ENCODE measurements around the gene SFMBT2. TPM values are rescaled to one million over a fixed set of nuclear protein-coding genes. Genes with fewer than 3 reads are reported as not detected.

Gene SFMBT2
- total and polyA plus RNA-seq, 2 of the 13 experiments (the other 11 are each of a cell fraction or from before 2014, with no cell fraction given) = 0.01 to 0.02 TPM

- TF ChIP-seq HBP1 (CRISPR knock-in tag; IDR thresholded peaks at IDR 0.05; ENCODE audit: low read depth) (no peak), ZNF331 (CRISPR knock-in tag; IDR thresholded peaks at IDR 0.05) (no peak)
Observed at GRCh38 chr10:7426349-7426748, 15.5 kb upstream of the SFMBT2 start (continued).

- FAIRE-seq (no peak), ATAC-seq (no peak), DNase-seq (ENCODE audit: low spot score) (no peak)
- POLR2A ChIA-PET = no interaction called here
- intact Hi-C loops (cut with micrococcal nuclease; ENCODE audit: unreplicated experiment) = no loop called here
- WGBS (ENCODE audit: low lambda C conversion rate) = 39% methylated on average over 5 of the region's 5 CpGs
- BruUV-seq (replicated peaks) = no TSS peak
- no peaks in the 10 kb centered on the region for H3K9me3 ChIP-seq (ENCODE audit: low read length)
- peaks cover 0 to 13% of the 10 kb centered on the region in 2 experiments; a peak in 2 of 5 replicates for H3K27me3 ChIP-seq (ENCODE audit: control insufficient read depth in 1 of 2, insufficient read depth in 2 of 2, low read length in 2 of 2)
- no peaks in the 10 kb centered on the region for H4K20me1 ChIP-seq (ENCODE audit: insufficient read depth, low read length)
- H3K4me2 ChIP-seq (ENCODE audit: low read depth, low read length) = no peak overlapping the region
- H3K79me2 ChIP-seq (ENCODE audit: insufficient read depth, low read length) = no peaks in the 10 kb centered on the region
- no peak for TF ChIP-seq SMARCE1 (IDR thresholded peaks at IDR 0.05; ENCODE audit: borderline replicate concordance)
- no peak for TF ChIP-seq NFIC (IDR thresholded peaks at IDR 0.05; ENCODE audit: low read length)
- no peak for TF ChIP-seq TBL1XR1 (IDR thresholded peaks at IDR 0.05; ENCODE audit: borderline replicate concordance, low read length, partially characterized antibody)
- no peak for TF ChIP-seq FOXO1 (CRISPR knock-in tag; IDR thresholded peaks at IDR 0.05)
- TF ChIP-seq SRSF9 (IDR thresholded peaks at IDR 0.05; ENCODE audit: borderline replicate concordance, insufficient read depth, low read depth, low read length, poor library complexity, severe bottlenecking) = no peak
- TF ChIP-seq FIP1L1 (IDR thresholded peaks at IDR 0.05; ENCODE audit: borderline replicate concordance, insufficient read depth, low read depth, low read length) = no peak
- TF ChIP-seq ZNF276 (CRISPR knock-in tag; IDR thresholded peaks at IDR 0.05; ENCODE audit: low read depth) = no peak
- no peak for TF ChIP-seq NFRKB (IDR thresholded peaks at IDR 0.05)
- TF ChIP-seq ZNF292 (CRISPR knock-in tag; IDR thresholded peaks at IDR 0.05; ENCODE audit: borderline replicate concordance, low read depth) = no peak
- in situ Hi-C loops (cut with HindIII; ENCODE audit: extremely low pct_ligation_motif_present, low pct_unique_long_range_greater_than_20kb) = no loop called here
- CTCF ChIA-PET (ENCODE audit: low intra/inter-chr PET ratio, low total read pairs) = no interaction called here
- no peaks in the 10 kb centered on the region for H3K36me3 ChIP-seq (replicated peaks in 1 of 2; ENCODE audit: control insufficient read depth in 1 of 2, insufficient read depth in 2 of 2, low read length in 2 of 2)
- H2AFZ ChIP-seq (ENCODE audit: low read length) = no peak overlapping the region
- no peak overlapping the region for H3K27ac ChIP-seq (ENCODE audit: extremely low read length, insufficient read depth, low read length)
- H3K9ac ChIP-seq (ENCODE audit: insufficient read depth, low read depth, low read length) = no peak overlapping the region
- H3K4me3 ChIP-seq (replicated peaks in 1 of 3; ENCODE audit: insufficient read depth in 1 of 3, low read depth in 2 of 3, low read length in 3 of 3) = no peak overlapping the region
- peaks cover 6% of the 10 kb centered on the region; the same call in 1 of the 2 replicates for H3K4me1 ChIP-seq (ENCODE audit: insufficient read depth, low read length)
Observed at GRCh38 chr10:7425691-7426090, 14.9 kb upstream of the SFMBT2 start.

Data from HepG2 (cell line).